Measurements from ENCODE around the gene LCNL1. TPM values are rescaled to one million over a fixed set of nuclear protein-coding genes. Genes with fewer than 3 reads are reported as not detected.

LCNL1 gene
- total RNA-seq, 1 donor from 2014 or later: 0.45 TPM

DNA sequence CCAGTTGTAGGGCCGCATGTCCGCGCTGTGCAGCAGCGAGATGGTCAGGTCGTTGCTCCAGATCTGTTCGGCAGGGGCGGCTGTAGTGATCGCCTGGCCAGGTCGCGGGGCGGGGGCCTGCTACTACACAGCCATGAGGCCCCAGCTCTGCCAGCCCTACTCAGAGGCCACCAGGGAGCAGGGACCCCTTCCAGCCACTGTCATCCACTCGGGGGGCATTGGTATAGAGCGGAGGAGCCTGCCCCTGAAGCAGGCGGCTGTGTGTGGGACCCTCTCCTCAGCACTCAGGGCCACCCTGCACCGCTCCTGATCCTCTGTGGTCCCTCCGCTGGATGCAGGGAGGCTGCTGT lies 39.9 kb upstream of the LCNL1 start:
- no peaks in the 10 kb centered on the region for H3K27me3 Mint-ChIP-seq (ENCODE audit: low read depth, unreplicated experiment)
- H3K4me3 Mint-ChIP-seq (ENCODE audit: unreplicated experiment): peak overlapping the region; percentile 75
- H3K4me2 ChIP-seq (ENCODE audit: low read length): peak overlapping the region; percentile 94
- no peaks in the 10 kb centered on the region for H3K27me3 ChIP-seq (ENCODE audit: insufficient read depth, low read length)
- peaks cover 36% of the 10 kb centered on the region for H4K20me1 ChIP-seq (ENCODE audit: insufficient read depth, low read length)
- peaks cover 9% of the 10 kb centered on the region for H3K4me1 ChIP-seq (ENCODE audit: insufficient read depth, low read length)
- DNase-seq (ENCODE audit: low read depth) (no peak), FAIRE-seq (no peak)
- H3K9me3 ChIP-seq (ENCODE audit: insufficient read depth, low read depth, low read length): no peaks in the 10 kb centered on the region
- H3K9me3 Mint-ChIP-seq (ENCODE audit: unreplicated experiment): no peaks in the 10 kb centered on the region
- H3K27ac Mint-ChIP-seq (ENCODE audit: unreplicated experiment): no peak overlapping the region
- no peaks in the 10 kb centered on the region for H3K4me1 Mint-ChIP-seq (ENCODE audit: low read depth, unreplicated experiment)
- no peak overlapping the region for H3K27ac ChIP-seq (ENCODE audit: low read depth, low read length)
- H3K36me3 ChIP-seq (ENCODE audit: insufficient read depth, low read length): no peaks in the 10 kb centered on the region
- TF ChIP-seq, protein P1, sequence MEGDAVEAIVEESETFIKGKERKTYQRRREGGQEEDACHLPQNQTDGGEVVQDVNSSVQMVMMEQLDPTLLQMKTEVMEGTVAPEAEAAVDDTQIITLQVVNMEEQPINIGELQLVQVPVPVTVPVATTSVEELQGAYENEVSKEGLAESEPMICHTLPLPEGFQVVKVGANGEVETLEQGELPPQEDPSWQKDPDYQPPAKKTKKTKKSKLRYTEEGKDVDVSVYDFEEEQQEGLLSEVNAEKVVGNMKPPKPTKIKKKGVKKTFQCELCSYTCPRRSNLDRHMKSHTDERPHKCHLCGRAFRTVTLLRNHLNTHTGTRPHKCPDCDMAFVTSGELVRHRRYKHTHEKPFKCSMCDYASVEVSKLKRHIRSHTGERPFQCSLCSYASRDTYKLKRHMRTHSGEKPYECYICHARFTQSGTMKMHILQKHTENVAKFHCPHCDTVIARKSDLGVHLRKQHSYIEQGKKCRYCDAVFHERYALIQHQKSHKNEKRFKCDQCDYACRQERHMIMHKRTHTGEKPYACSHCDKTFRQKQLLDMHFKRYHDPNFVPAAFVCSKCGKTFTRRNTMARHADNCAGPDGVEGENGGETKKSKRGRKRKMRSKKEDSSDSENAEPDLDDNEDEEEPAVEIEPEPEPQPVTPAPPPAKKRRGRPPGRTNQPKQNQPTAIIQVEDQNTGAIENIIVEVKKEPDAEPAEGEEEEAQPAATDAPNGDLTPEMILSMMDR (IDR thresholded peaks at IDR 0.05; ENCODE audit: insufficient read depth, low read depth, low read length): no peak
- no peak for TF ChIP-seq EZH2 (IDR thresholded peaks at IDR 0.05; ENCODE audit: insufficient read depth, low read length)
- H3K36me3 Mint-ChIP-seq (ENCODE audit: low read depth, unreplicated experiment): peaks cover 3% of the 10 kb centered on the region
- no peak overlapping the region for H3K9ac ChIP-seq (ENCODE audit: low read length)
- H3K79me2 ChIP-seq (ENCODE audit: insufficient read depth, low read length): peaks cover 47% of the 10 kb centered on the region
- no peak overlapping the region for H2AFZ ChIP-seq (ENCODE audit: low read depth, low read length)
- H3K4me3 ChIP-seq (ENCODE audit: insufficient read depth, low read depth, low read length): peak overlapping the region; percentile 80

DNA sequence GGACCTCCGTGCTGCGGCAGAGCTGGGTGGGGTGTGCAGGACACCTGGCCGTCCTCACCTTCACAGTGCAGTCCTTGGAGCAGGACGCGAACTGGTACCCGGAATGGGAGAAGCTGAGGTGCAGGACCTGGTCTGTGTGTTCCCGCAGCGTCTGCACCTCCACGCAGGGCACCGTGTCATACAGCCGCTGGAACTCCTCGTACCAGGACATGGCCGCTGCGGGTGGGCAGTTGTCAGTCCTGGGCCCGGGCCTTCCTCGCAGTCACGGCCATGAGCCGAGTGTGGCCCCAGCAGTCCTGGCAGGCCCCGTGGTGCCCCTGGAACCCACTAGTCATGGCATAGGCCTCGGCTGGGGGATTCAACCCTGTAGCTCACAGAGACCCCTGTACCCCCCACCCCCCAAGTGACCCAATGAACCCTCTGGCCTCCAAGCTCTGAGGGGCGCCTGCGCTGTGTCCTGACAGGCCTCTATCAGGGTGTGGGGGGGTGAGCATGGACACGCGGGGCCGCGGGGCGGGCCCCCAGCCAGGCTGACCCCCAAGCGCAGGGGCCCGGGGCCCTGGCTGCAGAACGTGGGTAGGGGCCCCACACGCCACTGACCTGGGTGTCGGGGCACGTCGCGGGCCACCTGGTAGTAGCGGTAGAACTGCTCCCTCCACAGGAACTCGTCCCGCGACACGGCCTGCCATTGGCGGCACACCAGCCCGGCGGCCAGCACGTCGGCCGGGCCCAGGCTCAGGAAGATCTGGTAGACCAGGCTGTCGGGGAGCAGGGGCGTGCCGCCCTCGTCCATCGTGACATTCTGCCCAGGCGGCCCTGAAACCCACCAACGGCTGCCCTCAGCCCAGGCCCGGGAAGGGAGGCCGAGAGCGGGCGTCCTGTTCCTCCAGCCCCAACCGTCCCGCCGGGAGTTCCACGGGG lies 39.2 kb upstream of the LCNL1 start:
- H3K4me3 ChIP-seq (ENCODE audit: insufficient read depth, low read depth, low read length): peak overlapping the region; percentile 80
- FAIRE-seq: no peak
- DNase-seq (ENCODE audit: low read depth): no peak
- peak overlapping the region; percentile 68 for H3K27ac ChIP-seq (ENCODE audit: low read depth, low read length)
- H3K79me2 ChIP-seq (ENCODE audit: insufficient read depth, low read length): peaks cover 47% of the 10 kb centered on the region
- H3K4me1 ChIP-seq (ENCODE audit: insufficient read depth, low read length): peaks cover 9% of the 10 kb centered on the region
- peak overlapping the region; percentile 87 for H3K9ac ChIP-seq (ENCODE audit: low read length)
- no peaks in the 10 kb centered on the region for H3K27me3 ChIP-seq (ENCODE audit: insufficient read depth, low read length)
- Mint-ChIP-seq H3K9me3 (ENCODE audit: unreplicated experiment) (no peaks in the 10 kb centered on the region), H3K36me3 (ENCODE audit: low read depth, unreplicated experiment) (peaks cover 3% of the 10 kb centered on the region), H3K27ac (ENCODE audit: unreplicated experiment) (no peak overlapping the region), H3K4me3 (ENCODE audit: unreplicated experiment) (peak overlapping the region; percentile 81), H3K27me3 (ENCODE audit: low read depth, unreplicated experiment) (no peaks in the 10 kb centered on the region), H3K4me1 (ENCODE audit: low read depth, unreplicated experiment) (no peaks in the 10 kb centered on the region)
- peak overlapping the region; percentile 94 for H3K4me2 ChIP-seq (ENCODE audit: low read length)
- H3K9me3 ChIP-seq (ENCODE audit: insufficient read depth, low read depth, low read length): no peaks in the 10 kb centered on the region
- no peaks in the 10 kb centered on the region for H3K36me3 ChIP-seq (ENCODE audit: insufficient read depth, low read length)
- TF ChIP-seq EZH2 (IDR thresholded peaks at IDR 0.05; ENCODE audit: insufficient read depth, low read length): no peak
- TF ChIP-seq, protein P1 (IDR thresholded peaks at IDR 0.05; ENCODE audit: insufficient read depth, low read depth, low read length): no peak
- peaks cover 36% of the 10 kb centered on the region for H4K20me1 ChIP-seq (ENCODE audit: insufficient read depth, low read length)
- peak overlapping the region; percentile 60 for H2AFZ ChIP-seq (ENCODE audit: low read depth, low read length)

- H3K4me3 ChIP-seq (ENCODE audit: insufficient read depth, low read depth, low read length): peak overlapping the region; percentile 80
- no peak overlapping the region for H3K4me3 Mint-ChIP-seq (ENCODE audit: unreplicated experiment)
- no peaks in the 10 kb centered on the region for H3K27me3 ChIP-seq (ENCODE audit: insufficient read depth, low read length)
- FAIRE-seq (no peak), DNase-seq (ENCODE audit: low read depth) (peak; percentile 17)
- H3K9ac ChIP-seq (ENCODE audit: low read length): peak overlapping the region; percentile 87
- H4K20me1 ChIP-seq (ENCODE audit: insufficient read depth, low read length): peaks cover 36% of the 10 kb centered on the region
- no peaks in the 10 kb centered on the region for H3K36me3 ChIP-seq (ENCODE audit: insufficient read depth, low read length)
- H3K36me3 Mint-ChIP-seq (ENCODE audit: low read depth, unreplicated experiment): no peaks in the 10 kb centered on the region
- peak overlapping the region; percentile 68 for H3K27ac ChIP-seq (ENCODE audit: low read depth, low read length)
- H3K4me1 Mint-ChIP-seq (ENCODE audit: low read depth, unreplicated experiment): no peaks in the 10 kb centered on the region
- H3K9me3 ChIP-seq (ENCODE audit: insufficient read depth, low read depth, low read length): no peaks in the 10 kb centered on the region
- TF ChIP-seq, protein P1 (IDR thresholded peaks at IDR 0.05; ENCODE audit: insufficient read depth, low read depth, low read length): no peak
- TF ChIP-seq EZH2 (IDR thresholded peaks at IDR 0.05; ENCODE audit: insufficient read depth, low read length): no peak
- peak overlapping the region; percentile 60 for H2AFZ ChIP-seq (ENCODE audit: low read depth, low read length)
- peaks cover 47% of the 10 kb centered on the region for H3K79me2 ChIP-seq (ENCODE audit: insufficient read depth, low read length)
- no peak overlapping the region for H3K27ac Mint-ChIP-seq (ENCODE audit: unreplicated experiment)
- H3K9me3 Mint-ChIP-seq (ENCODE audit: unreplicated experiment): no peaks in the 10 kb centered on the region
- no peaks in the 10 kb centered on the region for H3K27me3 Mint-ChIP-seq (ENCODE audit: low read depth, unreplicated experiment)
- peaks cover 9% of the 10 kb centered on the region for H3K4me1 ChIP-seq (ENCODE audit: insufficient read depth, low read length)
- H3K4me2 ChIP-seq (ENCODE audit: low read length): peak overlapping the region; percentile 94
Observed at GRCh38 chr9:136944212-136944518, 38.6 kb upstream of the LCNL1 start.

All from astrocyte (in vitro differentiated cells and primary cell).